Endothelial cell of umbilical vein (primary cell): ENCODE data around the gene PEG3.

Source experiments
- CTCF ChIP-seq, 2 donors: IDR thresholded peaks; 1 replicate in 1 of 2; 2 replicates in 1 of 2; pipeline ENCODE4 v1.5.1; 2011; ENCODE audit warnings: low read length in 2 of 2, mild to moderate bottlenecking in 2 of 2, moderate library complexity in 2 of 2, control low read depth in 1 of 2, inconsistent platforms in 1 of 2, low read depth in 1 of 2; ENCODE audit not compliant: insufficient read depth in 1 of 2; ENCODE audit errors: extremely low read depth in 1 of 2
- EZH2 ChIP-seq: IDR thresholded peaks from 2 replicates; pipeline ENCODE4 v1.6.1; 2012; ENCODE audit warnings: borderline replicate concordance, low read depth, mild to moderate bottlenecking, moderate library complexity, low read length, inconsistent platforms; ENCODE audit not compliant: severe bottlenecking
- FOS ChIP-seq: IDR thresholded peaks from 2 replicates; pipeline ENCODE4 v1.6.1; 2011; ENCODE audit warnings: mild to moderate bottlenecking, low read length, moderate library complexity, borderline replicate concordance; ENCODE audit not compliant: insufficient read depth
- GATA2 ChIP-seq: IDR thresholded peaks from 2 replicates; pipeline ENCODE4 v1.7.0; 2011; ENCODE audit warnings: low read depth, mild to moderate bottlenecking, moderate library complexity, mixed read lengths, low read length; ENCODE audit not compliant: insufficient read length, insufficient read depth
- JUN ChIP-seq: IDR thresholded peaks from 2 replicates; pipeline ENCODE4 v1.6.1; 2011; ENCODE audit warnings: borderline replicate concordance, low read depth; ENCODE audit not compliant: insufficient read length, insufficient read depth
- MAX ChIP-seq: IDR thresholded peaks from 2 replicates; pipeline ENCODE4 v1.6.1; 2011; ENCODE audit not compliant: insufficient read depth, insufficient read length
- MYC ChIP-seq: IDR thresholded peaks from one replicate; pipeline ENCODE4 v1.6.1; 2011; ENCODE audit warnings: mild to moderate bottlenecking, low read depth, low read length
- POLR2A ChIP-seq: IDR thresholded peaks from 2 replicates; pipeline ENCODE4 v1.6.1; 2012; ENCODE audit warnings: low read depth, mild to moderate bottlenecking, control low read depth, low read length
- POLR2AphosphoS5 ChIP-seq: IDR thresholded peaks from 2 replicates; pipeline ENCODE4 v1.6.1; 2012; ENCODE audit warnings: low read depth, mild to moderate bottlenecking, control low read depth, low read length, moderate library complexity; ENCODE audit not compliant: insufficient read depth

- no peak for TF ChIP-seq MYC
- TF ChIP-seq CTCF (IDR thresholded peaks at IDR 0.05; ENCODE audit: extremely low read depth in 1 of 2, insufficient read depth in 1 of 2, low read depth in 1 of 2, low read length in 2 of 2) = no peak
- TF ChIP-seq POLR2AphosphoS5 = no peak
- TF ChIP-seq POLR2A = no peak
- no peak for TF ChIP-seq FOS
- no peak for TF ChIP-seq JUN
- no peak for TF ChIP-seq EZH2
- TF ChIP-seq GATA2 = no peak
- TF ChIP-seq MAX = no peak
Measured at GRCh38 chr19:56822755-56823154, 17.8 kb downstream of the PEG3 start.
